Type B pancreatic cell (in vitro differentiated cells): ENCODE results near the gene UBL5. TPM values are rescaled to one million over a fixed set of nuclear protein-coding genes. Genes with fewer than 3 reads are reported as not detected.

Experiments used
- DNase-seq: peaks from one replicate; pipeline ENCODE4 v3.0.0; 2021; ENCODE audit warnings: mixed read lengths; ENCODE audit not compliant: unreplicated experiment; ENCODE audit errors: extremely low spot score
- H3K27ac Mint-ChIP-seq: 2 replicates; pipeline ENCODE4 v1.8.0; 2021; ENCODE audit warnings: mild to moderate bottlenecking, mixed read lengths
- H3K27me3 Mint-ChIP-seq: 2 replicates; pipeline ENCODE4 v1.8.0; 2021; ENCODE audit warnings: mixed read lengths
- H3K36me3 Mint-ChIP-seq: 2 replicates; pipeline ENCODE4 v1.8.0; 2021; ENCODE audit warnings: mixed read lengths
- H3K4me1 Mint-ChIP-seq: one replicate; pipeline ENCODE4 v1.8.0; 2021; ENCODE audit warnings: mixed read lengths; ENCODE audit not compliant: unreplicated experiment
- H3K4me3 Mint-ChIP-seq: 2 replicates; pipeline ENCODE4 v1.8.0; 2021; ENCODE audit warnings: mild to moderate bottlenecking, mixed read lengths
- H3K9me3 Mint-ChIP-seq: 2 replicates; pipeline ENCODE4 v1.8.0; 2021; ENCODE audit warnings: mixed read lengths
- CTCF ChIP-seq: fragments of 200-600 bp; sonication (generic); conservative IDR thresholded peaks from 2 replicates; pipeline ENCODE4 v1.5.0; 2021; ENCODE audit warnings: antibody characterized with exemption, mild to moderate bottlenecking
- total RNA-seq: library from RNA; stranded (reverse); gene quantifications from 2 replicates; pipeline ENCODE4 v1.2.1, GENCODE V29; 2021; ENCODE audit warnings: low replicate concordance

UBL5 gene
- total RNA-seq, 1 donor from 2014 or later = 347 TPM

GRCh38 chr19:9854282-9854846 is 26.6 kb downstream of the UBL5 start:
- Mint-ChIP-seq H3K36me3 (peaks cover 16% of the 10 kb centered on the region), H3K9me3 (no peaks in the 10 kb centered on the region), H3K4me3 (no peak overlapping the region), H3K4me1 (no peaks in the 10 kb centered on the region), H3K27me3 (no peaks in the 10 kb centered on the region), H3K27ac (no peak overlapping the region)
- TF ChIP-seq CTCF = no peak
- no peak for DNase-seq

GRCh38 chr19:9856609-9857008 is 28.9 kb downstream of the UBL5 start:
- H3K27ac Mint-ChIP-seq = no peak overlapping the region
- DNase-seq = no peak
- peaks cover 16% of the 10 kb centered on the region for H3K36me3 Mint-ChIP-seq
- H3K4me1 Mint-ChIP-seq = no peaks in the 10 kb centered on the region
- no peaks in the 10 kb centered on the region for H3K9me3 Mint-ChIP-seq
- no peak overlapping the region for H3K4me3 Mint-ChIP-seq
- H3K27me3 Mint-ChIP-seq = no peaks in the 10 kb centered on the region
- no peak for TF ChIP-seq CTCF

GRCh38 chr19:9857076-9857721 is 29.5 kb downstream of the UBL5 start:
- H3K27ac Mint-ChIP-seq = no peak overlapping the region
- H3K4me3 Mint-ChIP-seq = no peak overlapping the region
- DNase-seq = no peak
- no peaks in the 10 kb centered on the region for H3K4me1 Mint-ChIP-seq
- no peak for TF ChIP-seq CTCF
- H3K36me3 Mint-ChIP-seq = peaks cover 16% of the 10 kb centered on the region
- no peaks in the 10 kb centered on the region for H3K9me3 Mint-ChIP-seq
- no peaks in the 10 kb centered on the region for H3K27me3 Mint-ChIP-seq

GRCh38 chr19:9857920-9858746 is 30.4 kb downstream of the UBL5 start:
- Mint-ChIP-seq H3K27me3 (no peaks in the 10 kb centered on the region), H3K36me3 (peaks cover 16% of the 10 kb centered on the region), H3K9me3 (no peaks in the 10 kb centered on the region), H3K4me3 (no peak overlapping the region), H3K27ac (no peak overlapping the region), H3K4me1 (no peaks in the 10 kb centered on the region)
- DNase-seq = no peak
- TF ChIP-seq CTCF = no peak

- H3K36me3 Mint-ChIP-seq = peaks cover 14% of the 10 kb centered on the region
- TF ChIP-seq CTCF = no peak
- H3K27me3 Mint-ChIP-seq = no peaks in the 10 kb centered on the region
- no peaks in the 10 kb centered on the region for H3K4me1 Mint-ChIP-seq
- no peak overlapping the region for H3K4me3 Mint-ChIP-seq
- no peaks in the 10 kb centered on the region for H3K9me3 Mint-ChIP-seq
- DNase-seq = no peak
- no peak overlapping the region for H3K27ac Mint-ChIP-seq
Measured at GRCh38 chr19:9858766-9859165, 31.0 kb downstream of the UBL5 start.
